Natural killer cell (primary cell): ENCODE measurements around the gene MAN2B2. TPM values are rescaled to one million over a fixed set of nuclear protein-coding genes. Genes with fewer than 3 reads are reported as not detected.

ENCODE experiments used
- ATAC-seq, 3 donors: fragments of 150-1000 bp in 2 of 3; fragments of 200-7000 bp in 1 of 3; cut with Tn5 transposase; 1 replicate in 1 of 3; 2 replicates in 2 of 3; pipeline ENCODE4 v1.10.0; 2021; ENCODE audit warnings: mild to moderate bottlenecking in 2 of 3, moderate library complexity in 2 of 3
- DNase-seq, 2 donors: peaks; one replicate each; pipeline versions ENCODE4 v3.0.0 to v3.0.0-alpha.2; 2013 to 2021; ENCODE audit warnings: mixed read lengths in 1 of 2
- H3K27ac ChIP-seq: one replicate; pipeline ENCODE4 v1.5.1; 2013; ENCODE audit warnings: mild to moderate bottlenecking, low read length
- H3K27me3 ChIP-seq: one replicate; pipeline ENCODE4 v1.6.1; 2013; ENCODE audit warnings: low read length; ENCODE audit not compliant: control insufficient read depth, insufficient read depth
- H3K36me3 ChIP-seq: one replicate; pipeline ENCODE4 v1.6.1; 2013; ENCODE audit warnings: low read length; ENCODE audit not compliant: control insufficient read depth, insufficient read depth
- H3K4me1 ChIP-seq: one replicate; pipeline ENCODE4 v1.6.1; 2013; ENCODE audit warnings: low read length; ENCODE audit not compliant: control insufficient read depth, insufficient read depth
- H3K4me3 ChIP-seq: one replicate; pipeline ENCODE4 v1.5.1; 2013; ENCODE audit warnings: low read length
- H3K9me3 ChIP-seq: one replicate; pipeline ENCODE4 v1.6.1; 2013; ENCODE audit warnings: low read length; ENCODE audit not compliant: control insufficient read depth, insufficient read depth
- H3K27ac Mint-ChIP-seq, 2 donors: one replicate each; pipeline ENCODE4 v1.8.0; 2022; ENCODE audit warnings: mild to moderate bottlenecking in 2 of 2, mixed read lengths in 2 of 2, moderate library complexity in 1 of 2
- H3K27me3 Mint-ChIP-seq, 2 donors: one replicate each; pipeline ENCODE4 v1.8.0; 2022; ENCODE audit warnings: low read depth in 2 of 2, mixed read lengths in 2 of 2
- H3K36me3 Mint-ChIP-seq: one replicate; pipeline ENCODE4 v1.8.0; 2022; ENCODE audit warnings: mixed read lengths
- H3K4me1 Mint-ChIP-seq, 2 donors: one replicate each; pipeline ENCODE4 v1.8.0; 2022; ENCODE audit warnings: mixed read lengths in 2 of 2
- H3K4me3 Mint-ChIP-seq: one replicate; pipeline ENCODE4 v1.8.0; 2022; ENCODE audit warnings: mild to moderate bottlenecking, moderate library complexity, mixed read lengths
- H3K9me3 Mint-ChIP-seq, 2 donors: one replicate each; pipeline ENCODE4 v1.8.0; 2022; ENCODE audit warnings: mixed read lengths in 2 of 2
- CTCF ChIP-seq: fragments of 200-600 bp; IDR thresholded peaks from one replicate; pipeline ENCODE4 v1.8.0; 2022; ENCODE audit warnings: antibody characterized with exemption
- WGBS: methylation state at CpG from one replicate; pipeline ENCODE4 v1.1.7; 2013; ENCODE audit warnings: missing lambda C conversion rate; ENCODE audit not compliant: insufficient coverage; 5-methylcytosine and 5-hydroxymethylcytosine counted together
- intact Hi-C: fragments of 100-400 bp; cut with micrococcal nuclease; formaldehyde crosslinking; loops from one replicate; pipeline ENCODE4 v1.14.2; 2022
- total RNA-seq, 4 donors: library from RNA; stranded (reverse); fragments of 120-200 nt in 1 of 4; gene quantifications; one replicate each; pipeline versions ENCODE4 v1.2.3 to v1.2.4, GENCODE V29; 2013 to 2022

Gene MAN2B2
- total RNA-seq, 3 donors from 2014 or later (not counting 1 experiment from before 2014, with no cell fraction given): 34.5 to 47.8 (median 39.0) TPM

GRCh38 chr4:6546681-6547447, 28.1 kb upstream of the MAN2B2 start:
- H3K4me1 ChIP-seq: no peaks in the 10 kb centered on the region
- no peak overlapping the region for H3K4me3 ChIP-seq
- Mint-ChIP-seq H3K27ac (no peak overlapping the region), H3K9me3 (no peaks in the 10 kb centered on the region), H3K4me1 (peaks cover 5 to 7% of the 10 kb centered on the region in 2 donors), H3K36me3 (no peaks in the 10 kb centered on the region), H3K4me3 (no peak overlapping the region), H3K27me3 (peaks cover 21 to 47% of the 10 kb centered on the region in 2 donors)
- H3K27ac ChIP-seq: no peak overlapping the region
- ATAC-seq (peak; percentile 77 to 91 (median 86)), DNase-seq (peak; percentile 39 to 86)
- no peaks in the 10 kb centered on the region for H3K9me3 ChIP-seq
- H3K27me3 ChIP-seq: peaks cover 5% of the 10 kb centered on the region
- H3K36me3 ChIP-seq: no peaks in the 10 kb centered on the region
- WGBS: 31% methylated on average over 19 of the region's 19 CpGs
- TF ChIP-seq CTCF: peak; percentile 85
- intact Hi-C loops: loop anchor here (2.0 to 5.0 kb wide), 2 partner anchors 214 to 295 kb away; no protein-coding TSS in a partner anchor

GRCh38 chr4:6548201-6548881, 26.6 kb upstream of the MAN2B2 start:
- peaks cover 0 to 2% of the 10 kb centered on the region in 2 donors for H3K9me3 Mint-ChIP-seq
- peaks cover 30 to 59% of the 10 kb centered on the region in 2 donors for H3K27me3 Mint-ChIP-seq
- WGBS: 78% methylated on average over 8 of the region's 8 CpGs
- no peaks in the 10 kb centered on the region for H3K36me3 Mint-ChIP-seq
- Histone ChIP-seq H3K27ac (no peak overlapping the region), H3K4me3 (no peak overlapping the region), H3K9me3 (no peaks in the 10 kb centered on the region), H3K36me3 (no peaks in the 10 kb centered on the region), H3K4me1 (no peaks in the 10 kb centered on the region), H3K27me3 (peaks cover 5% of the 10 kb centered on the region)
- TF ChIP-seq CTCF: no peak
- ATAC-seq (no peak), DNase-seq (no peak)
- no peak overlapping the region for H3K4me3 Mint-ChIP-seq
- intact Hi-C loops: loop anchor here (5.0 kb wide), 1 partner anchor 296 kb away; no protein-coding TSS in a partner anchor
- H3K4me1 Mint-ChIP-seq: peaks cover 5 to 7% of the 10 kb centered on the region in 2 donors
- H3K27ac Mint-ChIP-seq: no peak overlapping the region

- intact Hi-C loops: loop anchor here (5.0 kb wide), 1 partner anchor 297 kb away; no protein-coding TSS in a partner anchor
- DNase-seq (no peak), ATAC-seq (no peak)
- peaks cover 5 to 7% of the 10 kb centered on the region in 2 donors for H3K4me1 Mint-ChIP-seq
- Histone ChIP-seq H3K27me3 (peaks cover 5% of the 10 kb centered on the region), H3K4me3 (no peak overlapping the region), H3K27ac (no peak overlapping the region), H3K36me3 (no peaks in the 10 kb centered on the region), H3K9me3 (no peaks in the 10 kb centered on the region), H3K4me1 (no peaks in the 10 kb centered on the region)
- H3K27ac Mint-ChIP-seq: no peak overlapping the region
- no peak overlapping the region for H3K4me3 Mint-ChIP-seq
- TF ChIP-seq CTCF: no peak
- H3K9me3 Mint-ChIP-seq: peaks cover 0 to 2% of the 10 kb centered on the region in 2 donors
- no peaks in the 10 kb centered on the region for H3K36me3 Mint-ChIP-seq
- 66% methylated on average over 4 of the region's 4 CpGs for WGBS
- peaks cover 30 to 62% of the 10 kb centered on the region in 2 donors for H3K27me3 Mint-ChIP-seq
These were observed 26.1 kb upstream of the MAN2B2 start for GRCh38 chr4:6548882-6549230.
